Muscle of back (tissue), 11 donors: ENCODE measurements around the gene TPSAB1. TPM values are rescaled to one million over a fixed set of nuclear protein-coding genes. Genes with fewer than 3 reads are reported as not detected.
"Not testable (repeated sequence)": the region's sequence is repeated elsewhere in the genome, so short reads cannot be mapped to it uniquely, and the experiment has no call there.

Experiments used
- DNase-seq, 3 donors: peaks; one replicate each; pipeline versions ENCODE4 v3.0.0 to v3.0.0-alpha.2; 2013
- polyA plus RNA-seq, 10 donors: library from polyadenylated mRNA; unstranded; fragments of 120-200 nt; gene quantifications; one replicate each; pipeline ENCODE4 v1.2.1, GENCODE V29; 2013; ENCODE audit not compliant: insufficient read length in 10 of 10

The TPSAB1 gene
- polyA plus RNA-seq, 10 donors: 0.67 to 7.3 (median 2.6) TPM

- no peak for DNase-seq
Measured at GRCh38 chr16:1223355-1224214, 16.9 kb upstream of the TPSAB1 start.

- no peak for DNase-seq
Measured at GRCh38 chr16:1224558-1224957, 15.9 kb upstream of the TPSAB1 start.

- no peak for DNase-seq
Measured at GRCh38 chr16:1225051-1225451, 15.5 kb upstream of the TPSAB1 start, which contains the start of gene TPSG1. Gene TPSG1, minus strand, starts transcription at chr16:1225268. Its CDS starts 16 bp downstream, at chr16:1225252.

- DNase-seq: not testable (repeated sequence)
Measured at GRCh38 chr16:1225728-1226311, 14.7 kb upstream of the TPSAB1 start.

- DNase-seq: not testable (repeated sequence)
Measured at GRCh38 chr16:1226692-1227091, 13.8 kb upstream of the TPSAB1 start.

- DNase-seq: not testable (repeated sequence)
Measured at GRCh38 chr16:1228227-1228626, 12.3 kb upstream of the TPSAB1 start.

GRCh38 chr16:1229476-1229875 lies 11.0 kb upstream of the TPSAB1 start:
- DNase-seq: not testable (repeated sequence)

GRCh38 chr16:1230084-1230470 lies 10.4 kb upstream of the TPSAB1 start, which contains the start of gene TPSB2:
Gene TPSB2, minus strand, starts transcription at chr16:1230184. Its CDS starts 233 bp downstream, at chr16:1229951.
- DNase-seq: not testable (repeated sequence)

GRCh38 chr16:1230471-1231212 lies 9.9 kb upstream of the TPSAB1 start:
- DNase-seq: not testable (repeated sequence)

GRCh38 chr16:1231301-1231700 lies 9.2 kb upstream of the TPSAB1 start:
- DNase-seq: not testable (repeated sequence)

- DNase-seq: not testable (repeated sequence)
Measured at GRCh38 chr16:1232049-1232748, 8.3 kb upstream of the TPSAB1 start.

GRCh38 chr16:1236659-1237058 lies 3.8 kb upstream of the TPSAB1 start:
- DNase-seq: not testable (repeated sequence)

- no peak for DNase-seq
Measured at GRCh38 chr16:1237990-1238389, 2.5 kb upstream of the TPSAB1 start.

GRCh38 chr16:1238909-1239308 lies 1.6 kb upstream of the TPSAB1 start:
- not testable (repeated sequence) for DNase-seq

GRCh38 chr16:1239575-1239974 lies 930 bp upstream of the TPSAB1 start:
- DNase-seq: not testable (repeated sequence)

- not testable (repeated sequence) for DNase-seq
Measured at GRCh38 chr16:1241081-1241480, 576 bp downstream of the TPSAB1 start.

- not testable (repeated sequence) for DNase-seq
Measured at GRCh38 chr16:1243363-1243762, 2.9 kb downstream of the TPSAB1 start.

- DNase-seq: not testable (repeated sequence)
Measured at GRCh38 chr16:1243907-1244850, 3.7 kb downstream of the TPSAB1 start.

- DNase-seq: no peak
Measured at GRCh38 chr16:1244881-1245280, 4.4 kb downstream of the TPSAB1 start.

GRCh38 chr16:1245452-1246020 lies 5.0 kb downstream of the TPSAB1 start:
- no peak for DNase-seq
